K562 (cell line): ENCODE results near the gene PAFAH1B1. TPM values are rescaled to one million over a fixed set of nuclear protein-coding genes. Genes with fewer than 3 reads are reported as not detected.
A peak's percentile ranks its signal among the peaks of the same experiment; 100 is the strongest.

Experiments
- BRD4 ChIP-seq: fragments of 200-600 bp; sonication (generic); IDR thresholded peaks from 2 replicates; pipeline ENCODE4 v1.6.1; 2017; ENCODE audit warnings: inconsistent platforms
- BRD9 ChIP-seq: fragments of 450-650 bp; IDR thresholded peaks from 2 replicates; pipeline ENCODE4 v1.6.1; 2018; ENCODE audit warnings: low read depth; ENCODE audit not compliant: partially characterized antibody
- CTCF ChIP-seq, 3 experiments: IDR thresholded peaks in 2 of 3; conservative IDR thresholded peaks in 1 of 3; 2 replicates each; pipeline ENCODE4 v1.5.1; 2011 to 2012; ENCODE audit warnings: low read length in 3 of 3, mild to moderate bottlenecking in 3 of 3, control low read depth in 2 of 3, improper control_type of control experiment in 1 of 3, inconsistent platforms in 1 of 3, low read depth in 1 of 3, mixed read lengths in 1 of 3, moderate library complexity in 1 of 3; ENCODE audit not compliant: insufficient read depth in 2 of 3
- DPF2 ChIP-seq: fragments of 450-650 bp; IDR thresholded peaks from 2 replicates; pipeline ENCODE4 v1.6.1; 2016
- ELK1 ChIP-seq: sonication (generic); formaldehyde crosslinking; IDR thresholded peaks from 2 replicates; pipeline ENCODE4 v1.8.1; 2022; ENCODE audit warnings: missing genetic modification reagents
- KAT7 ChIP-seq: sonication (generic); formaldehyde crosslinking; IDR thresholded peaks from 2 replicates; pipeline ENCODE4 v1.8.0; 2022; ENCODE audit warnings: missing genetic modification reagents, mild to moderate bottlenecking, borderline replicate concordance
- MAFF ChIP-seq: IDR thresholded peaks from 2 replicates; pipeline ENCODE4 v1.6.1; 2012; ENCODE audit warnings: low read length, improper control_type of control experiment
- MLX ChIP-seq, 2 experiments: fragments of 450-650 bp in 1 of 2; sonication (generic) in 1 of 2; formaldehyde crosslinking; conservative IDR thresholded peaks; 2 replicates each; pipeline versions ENCODE4 v1.4.0 to v1.8.1; 2020 to 2022; ENCODE audit warnings: mild to moderate bottlenecking in 1 of 2, missing genetic modification reagents in 1 of 2
- NKRF ChIP-seq: fragments of 450-650 bp; IDR thresholded peaks from 2 replicates; pipeline ENCODE4 v1.6.1; 2016; ENCODE audit warnings: borderline replicate concordance
- RERE ChIP-seq: sonication (generic); formaldehyde crosslinking; IDR thresholded peaks from 2 replicates; pipeline ENCODE4 v1.8.0; 2023; ENCODE audit warnings: missing genetic modification reagents, mild to moderate bottlenecking, borderline replicate concordance
- RUNX1 ChIP-seq: sonication (generic); IDR thresholded peaks from 2 replicates; pipeline ENCODE4 v1.6.1; 2016; ENCODE audit warnings: antibody characterized with exemption, low read depth
- SP1 ChIP-seq: sonication (generic); formaldehyde crosslinking; IDR thresholded peaks from 2 replicates; pipeline ENCODE4 v1.8.1; 2022; ENCODE audit warnings: mild to moderate bottlenecking, missing genetic modification reagents
- ZNF324 ChIP-seq: fragments of 250-450 bp; sonication (Bioruptor Pico); IDR thresholded peaks from 2 replicates; pipeline ENCODE4 v1.4.0; 2020; ENCODE audit warnings: mild to moderate bottlenecking
- ZNF584 ChIP-seq: fragments of 200-800 bp; sonication (Bioruptor generic); IDR thresholded peaks from 2 replicates; pipeline ENCODE4 v1.6.1; 2016; ENCODE audit warnings: low read depth, mild to moderate bottlenecking, missing genetic modification characterization, missing compliant biosample characterization
- ZSCAN29 ChIP-seq: fragments of 450-650 bp; IDR thresholded peaks from 2 replicates; pipeline ENCODE4 v1.6.1; 2017
- polyA plus RNA-seq, 8 experiments: library from polyadenylated mRNA; depleted of rRNA in 4 of 8; stranded (reverse) in 5 of 8; unstranded in 3 of 8; fragments of >200 nt; fragmentation: Nextera tagmentation in 2 of 8; fragmentation: Illumina TruSeq in 1 of 8; extraction: Ambion mirVana in 2 of 8; extraction: Trizol in 1 of 8; gene quantifications; 2 replicates each; pipeline versions ENCODE4 v1.2.1 to v1.2.3, GENCODE V29; 2011 to 2014; ENCODE audit warnings: inconsistent platforms in 1 of 8, missing spikeins in 1 of 8
- total RNA-seq, 7 experiments: library from RNA; depleted of rRNA in 6 of 7; stranded (reverse); fragments of >200 nt in 6 of 7; fragmentation: Illumina TruSeq in 2 of 7; extraction: Trizol in 2 of 7; gene quantifications; 2 replicates each; pipeline versions ENCODE4 v1.2.1 to v1.2.3, GENCODE V29; 2011 to 2021; ENCODE audit warnings: low replicate concordance in 1 of 7

PAFAH1B1 gene
- total and polyA plus RNA-seq, 9 of the 15 experiments (the other 6 are each of a cell fraction or from before 2014, with no cell fraction given): 23.3 to 66.4 (median 40.2) TPM

GRCh38 chr17:2624292-2624731 is 30.9 kb downstream of the PAFAH1B1 start (continued):
- no peak for TF ChIP-seq RERE (CRISPR knock-in tag)
- no peak for TF ChIP-seq RUNX1
- no peak for TF ChIP-seq KAT7
- TF ChIP-seq ZSCAN29: no peak
- no peak for TF ChIP-seq SP1 (CRISPR knock-in tag)
- TF ChIP-seq BRD4: no peak
- no peak; the same call in 1 of the 2 replicates for TF ChIP-seq NKRF
- TF ChIP-seq BRD9: no peak
- no peak for TF ChIP-seq MAFF
- TF ChIP-seq DPF2: peak; percentile 62
- no peak for TF ChIP-seq ZNF584
- no peak for TF ChIP-seq ZNF324 (CRISPR knock-in tag)
- TF ChIP-seq CTCF (IDR thresholded peaks at IDR 0.05 in 2 of 3, conservative IDR thresholded peaks at IDR 0.05 in 1 of 3; ENCODE audit: insufficient read depth in 2 of 3, low read depth in 1 of 3, low read length in 3 of 3): no peak
- TF ChIP-seq ELK1 (CRISPR knock-in tag): no peak
- TF ChIP-seq MLX (CRISPR knock-in tag; conservative IDR thresholded peaks at IDR 0.05): no peak
